ENCODE data around the gene SMAD6.
"Not testable (repeated sequence)": the region's sequence is repeated elsewhere in the genome, so short reads cannot be mapped to it uniquely, and the experiment has no call there.

SMAD6 gene

GRCh38 chr15:66677336-66677735 is 24.7 kb upstream of the SMAD6 start:
- DNase-seq (ENCODE audit: low read depth) = no peak

- no peak for DNase-seq (ENCODE audit: low read depth)
These were observed 22.9 kb upstream of the SMAD6 start for GRCh38 chr15:66679061-66679656.

- no peak for DNase-seq (ENCODE audit: low read depth)
These were observed 22.4 kb upstream of the SMAD6 start for GRCh38 chr15:66679657-66680108.

DNA sequence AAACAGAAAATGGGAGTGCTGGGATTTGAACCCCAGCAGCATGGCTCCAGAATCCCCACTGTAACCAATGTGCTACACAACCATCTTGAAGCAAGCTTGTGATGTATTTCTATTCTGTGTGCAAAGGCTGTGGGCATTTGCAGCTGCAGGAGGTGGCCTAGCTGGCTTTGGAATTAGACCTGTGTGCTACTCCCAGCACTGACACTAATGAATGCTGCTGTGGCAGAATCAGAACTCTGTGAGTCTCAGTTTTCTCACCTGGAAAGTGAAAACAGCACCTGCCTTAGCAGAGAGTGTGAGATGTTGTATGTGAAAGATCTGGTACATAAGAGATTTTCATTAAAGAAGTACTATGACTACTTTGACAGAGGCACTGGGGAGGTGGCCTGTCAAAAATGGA is 21.5 kb upstream of the SMAD6 start:
- DNase-seq (ENCODE audit: low read depth) = no peak

GRCh38 chr15:66681395-66681794 is 20.6 kb upstream of the SMAD6 start:
- no peak for DNase-seq (ENCODE audit: low read depth)

DNA sequence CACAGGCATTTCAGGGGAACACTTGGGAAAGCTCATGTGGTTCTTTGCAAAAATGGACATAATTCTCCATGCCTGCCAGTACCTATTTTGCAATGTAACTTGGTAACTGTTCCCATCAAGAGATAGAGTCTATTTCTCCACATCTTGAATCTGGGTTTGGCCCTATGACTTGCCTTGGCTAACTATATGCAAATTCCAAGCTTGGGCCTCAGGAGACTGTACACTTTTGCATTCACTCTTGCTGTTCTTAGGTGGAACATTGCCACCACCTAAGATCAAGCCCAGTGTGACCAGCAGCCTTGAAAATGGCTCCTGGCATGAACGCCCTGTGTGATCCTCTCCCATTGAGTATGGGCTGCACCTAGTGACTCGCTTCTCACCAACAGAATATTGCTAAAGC is 19.8 kb upstream of the SMAD6 start:
- no peak for DNase-seq (ENCODE audit: low read depth)

DNA sequence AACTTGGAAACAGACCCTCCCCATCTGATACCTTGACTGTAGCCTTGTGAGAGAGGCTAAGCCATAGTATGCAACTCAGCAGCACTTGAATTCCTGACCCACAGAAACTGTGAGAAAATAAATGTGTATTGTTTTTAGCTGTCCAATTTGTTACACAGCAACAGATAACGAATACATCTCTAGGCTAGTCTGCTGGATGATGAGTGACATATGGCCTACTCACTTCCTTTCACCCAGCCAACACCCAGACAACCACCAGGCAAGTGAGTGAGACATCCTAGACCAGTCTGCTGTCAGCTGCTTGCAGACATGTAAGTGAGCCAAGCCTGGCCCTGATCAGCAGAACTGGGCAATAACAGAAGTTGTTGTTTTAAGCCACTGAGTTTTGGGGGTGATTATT is 19.2 kb upstream of the SMAD6 start:
- DNase-seq (ENCODE audit: low read depth) = no peak

DNA sequence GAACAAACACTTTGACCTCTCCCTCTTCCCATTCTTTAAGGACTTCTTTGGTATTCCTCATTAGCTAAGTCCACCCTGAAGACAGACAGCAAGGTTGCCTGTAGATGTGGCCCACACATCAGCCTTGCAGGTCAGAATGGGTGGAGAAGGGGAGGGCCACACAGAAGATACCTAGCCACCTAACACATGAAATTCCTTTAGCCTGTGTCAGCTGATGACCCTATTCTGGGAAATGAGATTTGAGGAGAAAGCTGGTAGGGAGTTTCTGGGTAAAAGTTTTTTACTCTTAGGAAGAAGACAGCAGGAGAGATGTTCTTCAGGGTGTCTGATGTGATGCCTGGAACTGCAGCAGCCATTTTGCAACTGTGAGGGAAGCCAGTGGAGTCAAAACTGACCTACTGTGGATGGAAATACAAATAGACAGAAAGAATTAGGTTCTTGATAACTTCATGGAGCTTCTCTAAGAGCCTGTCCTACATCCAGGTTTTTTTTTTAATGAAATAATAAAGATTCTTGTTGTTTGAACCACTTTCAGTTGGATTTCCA is 17.8 kb upstream of the SMAD6 start:
- no peak for DNase-seq (ENCODE audit: low read depth)

DNA sequence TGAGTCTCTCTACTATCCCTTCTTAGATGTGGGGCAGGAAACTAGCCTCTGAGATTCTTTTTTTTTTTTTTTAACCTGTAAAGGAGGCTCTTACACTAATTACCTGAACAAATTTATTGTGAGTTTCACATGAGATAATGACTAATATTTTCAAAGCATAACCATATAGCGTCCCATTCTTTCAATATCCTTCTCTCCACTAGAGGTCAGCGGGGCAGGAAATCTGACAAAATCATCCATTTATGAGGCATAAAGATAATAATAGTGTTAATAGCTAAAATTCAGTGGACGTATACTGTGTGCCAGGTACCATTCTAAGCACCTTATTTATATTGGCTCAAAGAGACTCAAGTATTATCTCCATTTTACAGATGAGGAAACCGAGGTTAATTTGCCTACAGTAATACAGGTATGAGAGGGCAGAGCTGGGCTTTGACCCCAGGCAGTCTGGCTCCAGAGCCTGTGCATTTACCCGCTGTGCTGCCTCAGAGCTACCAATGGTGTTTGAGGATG is 16.3 kb upstream of the SMAD6 start:
- no peak for DNase-seq (ENCODE audit: low read depth)

GRCh38 chr15:66690912-66691311 is 11.1 kb upstream of the SMAD6 start:
- not testable (repeated sequence) for DNase-seq (ENCODE audit: low read depth)

GRCh38 chr15:66691727-66692126 is 10.3 kb upstream of the SMAD6 start:
- no peak for DNase-seq (ENCODE audit: low read depth)

GRCh38 chr15:66692391-66692790 is 9.6 kb upstream of the SMAD6 start:
- no peak for DNase-seq (ENCODE audit: low read depth)

DNA sequence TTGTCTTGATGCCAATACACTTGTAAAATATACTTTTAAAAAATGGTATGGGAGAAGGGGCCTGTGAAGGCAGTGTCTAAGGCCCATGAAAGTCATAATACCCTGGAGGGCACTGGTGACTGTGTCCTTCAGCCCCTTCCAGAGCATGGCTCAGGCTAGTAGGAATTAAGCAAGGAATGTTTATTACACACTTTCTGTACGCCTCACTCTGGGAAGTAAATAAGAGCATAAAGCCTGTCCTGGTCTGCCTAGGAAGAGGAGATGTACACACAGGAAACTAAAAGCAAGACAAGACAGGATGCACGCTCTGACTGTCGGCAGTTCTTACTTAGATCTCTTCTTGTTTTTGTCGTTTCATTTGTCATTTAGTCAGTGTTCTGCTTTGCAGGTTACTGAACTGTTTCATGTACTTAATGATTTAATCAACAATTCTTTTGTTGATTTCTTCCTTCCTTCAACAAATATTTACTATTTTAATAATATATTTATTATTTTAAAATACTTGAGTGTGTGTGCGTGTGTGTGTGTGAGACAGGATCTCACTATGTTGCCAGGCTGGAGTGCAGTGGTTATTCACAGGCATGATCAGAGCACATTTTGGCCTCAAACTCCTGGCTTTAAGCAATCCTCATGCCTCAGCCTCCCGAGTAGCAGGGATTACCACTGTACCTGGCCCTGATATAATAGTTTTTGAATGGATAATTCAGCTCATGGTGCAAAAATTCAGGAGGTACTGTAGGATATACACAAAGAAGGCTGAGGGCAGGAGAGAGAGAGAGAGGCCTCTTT is 9.0 kb upstream of the SMAD6 start:
- DNase-seq (ENCODE audit: low read depth) = no peak

GRCh38 chr15:66696770-66697169 is 5.3 kb upstream of the SMAD6 start:
- no peak for DNase-seq (ENCODE audit: low read depth)

DNA sequence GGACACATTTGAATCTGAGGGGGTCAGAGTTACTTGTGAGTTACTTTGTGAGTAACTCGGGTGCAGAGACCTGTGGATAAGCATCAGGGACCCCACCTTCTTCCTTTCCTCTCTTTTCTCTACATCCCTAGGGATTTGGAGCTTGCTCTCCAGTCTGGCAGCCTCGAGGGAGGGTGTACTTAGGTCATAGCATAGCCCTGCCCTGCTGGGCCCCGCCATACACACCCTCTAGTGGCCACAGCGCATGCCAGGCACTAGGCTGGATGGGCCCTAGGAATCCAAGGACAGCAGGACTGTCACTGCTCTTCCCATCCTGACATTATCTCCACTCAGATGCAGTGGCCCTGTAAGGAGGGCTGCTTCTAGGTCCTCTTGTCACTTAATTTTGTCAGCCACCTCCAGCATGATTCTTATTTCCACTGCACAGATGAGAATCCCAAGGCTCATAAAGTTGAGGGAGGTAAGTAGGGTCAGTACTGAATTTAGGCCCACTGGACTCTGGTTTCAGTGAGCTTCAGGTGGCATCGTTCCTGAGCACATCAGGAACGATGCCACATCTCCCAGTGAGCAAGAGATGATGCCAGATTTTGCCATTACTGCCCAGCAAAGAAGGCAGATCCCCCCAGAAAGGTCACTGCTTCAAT is 3.6 kb upstream of the SMAD6 start:
- no peak for DNase-seq (ENCODE audit: low read depth)

DNA sequence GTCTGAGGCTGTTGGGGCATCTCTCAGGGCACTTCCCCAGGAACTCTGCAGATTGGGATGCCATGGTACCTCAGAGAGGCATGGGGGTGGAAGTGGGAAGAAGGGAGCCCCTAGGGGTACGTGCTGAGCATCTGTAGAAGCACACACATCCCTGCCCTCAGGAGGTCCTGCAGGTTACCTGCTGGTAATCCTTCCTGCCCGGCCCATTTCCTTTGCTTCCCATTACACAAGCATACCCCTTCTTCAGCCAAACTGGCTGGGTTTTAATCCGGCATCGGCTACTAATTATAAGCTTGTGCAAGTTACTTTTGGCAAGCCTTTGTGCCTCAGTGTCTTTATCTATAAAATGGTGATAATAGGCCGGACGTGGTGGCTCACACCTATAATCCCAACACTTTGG is 3.1 kb upstream of the SMAD6 start:
- no peak for DNase-seq (ENCODE audit: low read depth)

GRCh38 chr15:66700412-66700801 is 1.6 kb upstream of the SMAD6 start:
- no peak for DNase-seq (ENCODE audit: low read depth)

DNA sequence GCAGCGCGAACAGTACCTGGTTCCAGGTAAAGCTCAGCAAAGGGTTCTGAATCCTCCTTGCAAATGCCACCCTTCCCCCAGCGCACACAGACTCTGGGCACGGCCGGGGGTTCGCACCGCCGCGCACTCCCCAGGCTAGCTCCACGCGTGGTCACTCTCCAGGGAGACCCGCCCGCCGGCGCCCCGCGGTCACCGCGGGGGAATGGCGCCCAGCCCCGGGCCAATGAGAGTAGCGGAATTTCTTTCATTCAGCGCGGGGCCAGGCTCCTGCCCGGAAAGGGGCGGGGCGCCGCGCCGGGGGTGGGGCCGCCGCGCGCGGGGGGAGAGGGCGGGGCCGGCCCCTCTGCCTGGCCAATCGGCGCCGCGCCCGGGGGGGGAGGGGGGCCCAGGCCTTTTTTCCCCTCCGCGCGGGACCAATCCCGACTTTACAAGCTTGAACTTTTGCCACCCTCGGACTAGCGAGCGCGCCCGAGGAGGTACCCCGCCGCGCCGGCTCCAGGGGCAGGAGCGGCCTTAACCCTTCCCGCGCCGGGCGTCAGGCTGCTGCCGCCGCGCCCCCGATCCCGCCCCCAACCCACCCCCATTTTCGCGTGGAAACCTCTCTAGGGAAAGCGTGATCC is 1.1 kb upstream of the SMAD6 start:
- DNase-seq (ENCODE audit: low read depth) = peak; percentile 78

DNA sequence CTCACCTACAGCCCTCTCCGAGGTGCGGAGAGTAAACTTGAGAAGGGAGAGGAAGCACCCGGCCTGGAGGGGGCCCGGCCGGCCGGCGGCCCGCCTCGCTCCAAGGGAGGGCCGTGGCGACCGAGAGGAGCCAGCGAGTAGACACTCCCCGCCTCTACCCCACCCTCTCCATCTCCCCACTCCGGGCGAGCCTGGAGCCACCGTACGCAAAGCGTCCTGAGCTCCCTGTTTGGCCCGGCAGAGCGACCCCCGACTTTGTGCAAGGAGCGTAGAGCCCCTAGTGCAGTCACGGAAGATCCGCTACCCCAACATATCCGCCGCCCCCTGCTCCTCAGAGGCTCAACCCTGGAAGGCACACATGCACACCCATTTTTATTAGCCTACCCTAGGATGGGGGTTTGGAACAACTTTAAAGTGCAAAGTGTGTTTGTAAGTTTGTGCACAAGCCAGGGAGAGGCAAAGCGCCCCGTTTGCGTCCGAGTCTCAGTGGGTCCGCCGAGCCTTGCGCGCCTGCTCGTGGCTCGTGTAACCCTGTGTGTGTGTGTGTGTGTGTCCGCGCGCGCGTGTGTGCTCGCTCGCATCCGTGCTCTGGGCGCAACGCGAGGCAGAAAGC is 508 bp upstream of the SMAD6 start:
- DNase-seq (ENCODE audit: low read depth) = peak; percentile 10

- DNase-seq (ENCODE audit: low read depth) = no peak
These were observed 927 bp downstream of the SMAD6 start for GRCh38 chr15:66702787-66703539.

DNA sequence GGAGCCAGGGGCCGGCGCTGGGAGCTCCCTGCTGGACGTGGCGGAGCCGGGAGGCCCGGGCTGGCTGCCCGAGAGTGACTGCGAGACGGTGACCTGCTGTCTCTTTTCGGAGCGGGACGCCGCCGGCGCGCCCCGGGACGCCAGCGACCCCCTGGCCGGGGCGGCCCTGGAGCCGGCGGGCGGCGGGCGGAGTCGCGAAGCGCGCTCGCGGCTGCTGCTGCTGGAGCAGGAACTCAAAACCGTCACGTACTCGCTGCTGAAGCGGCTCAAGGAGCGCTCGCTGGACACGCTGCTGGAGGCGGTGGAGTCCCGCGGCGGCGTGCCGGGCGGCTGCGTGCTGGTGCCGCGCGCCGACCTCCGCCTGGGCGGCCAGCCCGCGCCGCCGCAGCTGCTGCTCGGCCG is 1.5 kb downstream of the SMAD6 start:
- DNase-seq (ENCODE audit: low read depth) = no peak
